HG03060 (cell line): Measurements from ENCODE around the gene UCHL5.
A peak's percentile ranks its signal among the peaks of the same experiment; 100 is the strongest.

Experiments used
- ATAC-seq: cut with Tn5 transposase; IDR thresholded peaks from one replicate; pipeline ENCODE4 v1.9.1; 2021; ENCODE audit warnings: low read depth, moderate number of reproducible peaks; ENCODE audit not compliant: unreplicated experiment

UCHL5 gene

GRCh38 chr1:193059282-193060114 is at the start of gene UCHL5, which contains the start of gene RO60:
Gene UCHL5, minus strand, starts transcription at chr1:193059360. Its CDS starts 100 bp downstream, at chr1:193059260.
Gene RO60, plus strand, starts transcription at chr1:193059612. Its CDS starts 9,443 bp downstream, at chr1:193069055.
- peak; percentile 95 for ATAC-seq

- no peak for ATAC-seq
Observed at GRCh38 chr1:193108471-193108870, 49.3 kb upstream of the UCHL5 start.

- ATAC-seq = no peak
Observed at GRCh38 chr1:193105821-193106177, 46.6 kb upstream of the UCHL5 start.

- ATAC-seq = peak; percentile 70
Observed at GRCh38 chr1:193104907-193105820, 46.0 kb upstream of the UCHL5 start, which contains the start of gene GLRX2. Gene GLRX2, minus strand, starts transcription at chr1:193105414. Its CDS starts 32 bp downstream, at chr1:193105382.

- ATAC-seq = peak; percentile 14
Observed at GRCh38 chr1:193104502-193104906, 45.3 kb upstream of the UCHL5 start.

GRCh38 chr1:193103759-193104501 is 44.8 kb upstream of the UCHL5 start:
- no peak for ATAC-seq

- ATAC-seq = no peak
Observed at GRCh38 chr1:193102662-193103061, 43.5 kb upstream of the UCHL5 start.

GRCh38 chr1:193094112-193094511 is 35.0 kb upstream of the UCHL5 start:
- ATAC-seq = no peak

GRCh38 chr1:193090865-193091264 is 31.7 kb upstream of the UCHL5 start:
- no peak for ATAC-seq

- ATAC-seq = no peak
Observed at GRCh38 chr1:193087893-193088292, 28.7 kb upstream of the UCHL5 start.

GRCh38 chr1:193086342-193086741 is 27.2 kb upstream of the UCHL5 start:
- ATAC-seq = no peak

GRCh38 chr1:193085263-193085662 is 26.1 kb upstream of the UCHL5 start:
- ATAC-seq = no peak

- ATAC-seq = peak; percentile 90
Observed at GRCh38 chr1:193083365-193084088, 24.4 kb upstream of the UCHL5 start.

- ATAC-seq = no peak
Observed at GRCh38 chr1:193079187-193079586, 20.0 kb upstream of the UCHL5 start.

- ATAC-seq = no peak
Observed at GRCh38 chr1:193077991-193078390, 18.8 kb upstream of the UCHL5 start.

GRCh38 chr1:193070942-193071341 is 11.8 kb upstream of the UCHL5 start:
- no peak for ATAC-seq

GRCh38 chr1:193070386-193070753 is 11.2 kb upstream of the UCHL5 start:
- ATAC-seq = no peak

GRCh38 chr1:193069748-193070385 is 10.7 kb upstream of the UCHL5 start:
- ATAC-seq = no peak

- no peak for ATAC-seq
Observed at GRCh38 chr1:193068013-193068412, 8.9 kb upstream of the UCHL5 start.
